Upper lobe of left lung (tissue), 6 donors: ENCODE results near the gene NOBOX. TPM values are rescaled to one million over a fixed set of nuclear protein-coding genes. Genes with fewer than 3 reads are reported as not detected.

Source experiments
- ATAC-seq, 2 donors: fragments of 200-7000 bp; cut with Tn5 transposase; one replicate each; pipeline ENCODE4 v1.9.1; 2022; ENCODE audit warnings: mild to moderate bottlenecking in 2 of 2, moderate library complexity in 2 of 2; ENCODE audit not compliant: low FRiP score in 2 of 2
- DNase-seq, 2 donors: peaks; one replicate each; pipeline ENCODE4 v3.0.0-alpha.2; 2019 to 2020
- H3K27ac ChIP-seq, 4 donors: fragments of 200-600 bp; sonication (generic); one replicate each; pipeline ENCODE4 v1.5.1; 2016 to 2019
- H3K27me3 ChIP-seq, 4 donors: fragments of 200-600 bp; sonication (generic); one replicate each; pipeline ENCODE4 v1.5.1; 2017 to 2019
- H3K36me3 ChIP-seq, 4 donors: fragments of 200-600 bp; sonication (generic); one replicate each; pipeline ENCODE4 v1.5.1; 2016 to 2019
- H3K4me1 ChIP-seq, 4 donors: fragments of 200-600 bp; sonication (generic); one replicate each; pipeline ENCODE4 v1.5.1; 2018 to 2019
- H3K4me3 ChIP-seq, 4 donors: fragments of 200-600 bp; sonication (generic); one replicate each; pipeline ENCODE4 v1.5.1; 2017 to 2019; ENCODE audit warnings: mild to moderate bottlenecking in 2 of 4, moderate library complexity in 1 of 4
- H3K9me3 ChIP-seq, 4 donors: fragments of 200-600 bp; sonication (generic); one replicate each; pipeline ENCODE4 v1.5.1; 2018 to 2019
- CTCF ChIP-seq, 6 experiments: fragments of 450-650 bp in 4 of 6; fragments of 200-600 bp in 2 of 6; sonication (generic) in 2 of 6; IDR thresholded peaks; one replicate each; pipeline ENCODE4 v1.5.1; 2016 to 2019; ENCODE audit warnings: antibody characterized with exemption in 6 of 6
- EP300 ChIP-seq, 4 donors: sonication (generic); formaldehyde crosslinking; IDR thresholded peaks; one replicate each; pipeline ENCODE4 v1.5.1; 2017; ENCODE audit warnings: antibody characterized with exemption in 4 of 4, control low read depth in 2 of 4
- POLR2A ChIP-seq, 4 donors: fragments of 450-650 bp; IDR thresholded peaks; one replicate each; pipeline ENCODE4 v1.5.1; 2016 to 2017; ENCODE audit warnings: antibody characterized with exemption in 4 of 4, mild to moderate bottlenecking in 2 of 4
- POLR2AphosphoS5 ChIP-seq, 2 donors: sonication (generic); formaldehyde crosslinking; IDR thresholded peaks; one replicate each; pipeline ENCODE4 v1.5.1; 2017; ENCODE audit warnings: antibody characterized with exemption in 2 of 2
- WGBS, 2 donors: methylation state at CpG; one replicate each; pipeline ENCODE4 v1.1.5; 2017 to 2018; 5-methylcytosine and 5-hydroxymethylcytosine counted together
- total RNA-seq, 6 donors: library from RNA; depleted of rRNA in 4 of 6; stranded (reverse); fragments of >200 nt in 4 of 6; gene quantifications; one replicate each; pipeline versions ENCODE4 v1.1.0 to v1.2.1, GENCODE V29; 2016 to 2021
- donor health status: DM: no; HTN: no; CAD: no; lungs with moderate emphysema.
- donor health status: DM: no; HTN: yes; CAD: no; lungs with severe emphysema.

The NOBOX gene
- total RNA-seq, 6 donors from 2014 or later, result not detected

GRCh38 chr7:144388950-144389349, 14.5 kb downstream of the NOBOX start:
- Histone ChIP-seq H3K27me3 (no peaks in the 10 kb centered on the region), H3K27ac (no peak overlapping the region), H3K4me3 (no peak overlapping the region), H3K9me3 (no peaks in the 10 kb centered on the region), H3K36me3 (no peaks in the 10 kb centered on the region), H3K4me1 (peaks cover 4% of the 10 kb centered on the region in 4 donors)
- DNase-seq (no peak), ATAC-seq (no peak)
- WGBS, 2 donors, result 88 to 90% methylated on average over 5 of the region's 5 CpGs
- TF ChIP-seq POLR2AphosphoS5 (IDR thresholded peaks at IDR 0.05) (no peak), POLR2A (IDR thresholded peaks at IDR 0.05) (no peak), CTCF (IDR thresholded peaks at IDR 0.05) (no peak), EP300 (IDR thresholded peaks at IDR 0.05) (no peak)

- no peak for DNase-seq
- Histone ChIP-seq H3K27ac (no peak overlapping the region), H3K4me1 (peaks cover 0 to 4% (median 2%) of the 10 kb centered on the region in 4 donors), H3K27me3 (no peaks in the 10 kb centered on the region), H3K9me3 (no peaks in the 10 kb centered on the region), H3K4me3 (no peak overlapping the region), H3K36me3 (no peaks in the 10 kb centered on the region)
- TF ChIP-seq CTCF (IDR thresholded peaks at IDR 0.05) (no peak), EP300 (IDR thresholded peaks at IDR 0.05) (no peak), POLR2A (IDR thresholded peaks at IDR 0.05) (no peak), POLR2AphosphoS5 (IDR thresholded peaks at IDR 0.05) (no peak)
- no peak for ATAC-seq
Measured at GRCh38 chr7:144386741-144387140, 16.8 kb downstream of the NOBOX start.

- Histone ChIP-seq H3K27me3 (no peaks in the 10 kb centered on the region), H3K27ac (no peak overlapping the region), H3K9me3 (no peaks in the 10 kb centered on the region), H3K4me3 (no peak overlapping the region), H3K36me3 (peaks cover 0 to 7% (median 4%) of the 10 kb centered on the region in 4 donors), H3K4me1 (no peaks in the 10 kb centered on the region)
- 70 to 76% methylated on average over 12 of the region's 12 CpGs for WGBS, 2 donors
- ATAC-seq (peak in 1 of 2 donors; percentile 66), DNase-seq (no peak)
- TF ChIP-seq EP300 (IDR thresholded peaks at IDR 0.05) (no peak), POLR2A (IDR thresholded peaks at IDR 0.05) (no peak), POLR2AphosphoS5 (IDR thresholded peaks at IDR 0.05) (no peak), CTCF (IDR thresholded peaks at IDR 0.05) (no peak)
Measured at GRCh38 chr7:144384555-144385245, 18.8 kb downstream of the NOBOX start.

- no peaks in the 10 kb centered on the region for H3K4me1 ChIP-seq
- H3K27ac ChIP-seq, result no peak overlapping the region
- TF ChIP-seq POLR2A (IDR thresholded peaks at IDR 0.05), result no peak
- TF ChIP-seq EP300 (IDR thresholded peaks at IDR 0.05), result no peak
- TF ChIP-seq POLR2AphosphoS5 (IDR thresholded peaks at IDR 0.05), result no peak
- no peak for TF ChIP-seq CTCF (IDR thresholded peaks at IDR 0.05)
- H3K36me3 ChIP-seq, result peaks cover 0 to 10% (median 7%) of the 10 kb centered on the region in 4 donors
- DNase-seq, result no peak
- no peaks in the 10 kb centered on the region for H3K27me3 ChIP-seq
- no peaks in the 10 kb centered on the region for H3K9me3 ChIP-seq
- 69 to 87% methylated on average over 4 of the region's 4 CpGs for WGBS, 2 donors
- ATAC-seq, result no peak
- H3K4me3 ChIP-seq, result no peak overlapping the region
Measured at GRCh38 chr7:144384071-144384470, 19.4 kb downstream of the NOBOX start.
